K562 (cell line): ENCODE data around the gene PPDPF.

Experiments used
- CEBPB ChIP-seq: fragments of 450-650 bp; IDR thresholded peaks from 2 replicates; pipeline ENCODE4 v1.6.1; 2016; ENCODE audit warnings: missing genetic modification characterization, missing compliant biosample characterization
- CHD2 ChIP-seq: IDR thresholded peaks from 2 replicates; pipeline ENCODE4 v1.6.1; 2011; ENCODE audit warnings: low read depth, low read length
- GATAD2B ChIP-seq: fragments of 450-650 bp; IDR thresholded peaks from 2 replicates; pipeline ENCODE4 v1.6.1; 2017; ENCODE audit warnings: mild to moderate bottlenecking, borderline replicate concordance
- NELFE ChIP-seq: IDR thresholded peaks from 2 replicates; pipeline ENCODE4 v1.6.1; 2011; ENCODE audit warnings: mild to moderate bottlenecking; ENCODE audit not compliant: insufficient read depth, insufficient read length
- NR1H2 ChIP-seq: sonication (generic); formaldehyde crosslinking; IDR thresholded peaks from 2 replicates; pipeline ENCODE4 v1.4.0; 2020; ENCODE audit warnings: mild to moderate bottlenecking, missing genetic modification reagents
- SIN3A ChIP-seq, 2 experiments: fragments of 150-350 bp in 1 of 2; IDR thresholded peaks; 2 replicates each; pipeline ENCODE4 v1.6.1; 2011 to 2016; ENCODE audit warnings: borderline replicate concordance in 2 of 2, low read depth in 2 of 2, low read length in 2 of 2, mild to moderate bottlenecking in 2 of 2, moderate library complexity in 2 of 2; ENCODE audit not compliant: control insufficient read depth in 1 of 2
- ZBTB1 ChIP-seq: sonication (generic); formaldehyde crosslinking; IDR thresholded peaks from 2 replicates; pipeline ENCODE4 v1.8.1; 2023; ENCODE audit warnings: missing genetic modification reagents, low read depth, mild to moderate bottlenecking, borderline replicate concordance
- ZNF324 ChIP-seq: fragments of 250-450 bp; sonication (Bioruptor Pico); IDR thresholded peaks from 2 replicates; pipeline ENCODE4 v1.4.0; 2020; ENCODE audit warnings: mild to moderate bottlenecking
- TF ChIP-seq, protein P1 (sequence below), 2 experiments: fragments of 450-650 bp; IDR thresholded peaks; 2 replicates each; pipeline ENCODE4 v1.6.1; 2016
- TF ChIP-seq, protein P2 (sequence below): sonication (generic); formaldehyde crosslinking; IDR thresholded peaks from 2 replicates; pipeline ENCODE4 v1.8.1; 2023; ENCODE audit warnings: mild to moderate bottlenecking, missing genetic modification reagents, moderate library complexity
- TF ChIP-seq, protein P3 (sequence below): sonication (generic); formaldehyde crosslinking; IDR thresholded peaks from 2 replicates; pipeline ENCODE4 v1.8.0; 2023; ENCODE audit warnings: mild to moderate bottlenecking, missing genetic modification reagents
- TF ChIP-seq, protein P4 (sequence below): sonication (generic); formaldehyde crosslinking; IDR thresholded peaks from 2 replicates; pipeline ENCODE4 v1.9.0; 2022; ENCODE audit warnings: mild to moderate bottlenecking, missing genetic modification reagents
- TF ChIP-seq, protein P5 (sequence below), 3 experiments: IDR thresholded peaks in 2 of 3; conservative IDR thresholded peaks in 1 of 3; 2 replicates each; pipeline ENCODE4 v1.5.1; 2011 to 2012; ENCODE audit warnings: low read length in 3 of 3, mild to moderate bottlenecking in 3 of 3, control low read depth in 2 of 3, improper control_type of control experiment in 1 of 3, inconsistent platforms in 1 of 3, low read depth in 1 of 3, mixed read lengths in 1 of 3, moderate library complexity in 1 of 3; ENCODE audit not compliant: insufficient read depth in 2 of 3

DNA sequence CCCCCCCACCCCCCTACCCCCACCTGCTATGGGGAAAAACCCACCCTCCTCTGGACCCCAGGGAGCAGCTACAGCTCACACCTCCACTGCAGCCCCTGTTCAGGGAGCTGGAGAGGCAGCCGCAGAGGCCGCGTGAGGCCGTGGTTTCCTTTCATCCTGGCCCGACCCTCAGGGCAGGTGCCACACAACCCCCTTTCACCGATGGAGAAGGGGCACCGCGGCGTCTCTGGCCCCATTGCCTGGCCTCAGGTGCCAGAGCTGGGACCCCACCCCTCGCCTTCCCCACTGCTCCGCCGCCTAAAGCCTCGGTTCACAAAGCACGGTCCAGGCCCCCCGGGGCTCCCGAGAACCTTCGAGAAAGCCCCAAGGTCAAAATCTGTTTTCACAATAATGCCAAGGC is 36.3 kb upstream of the PPDPF start:
- TF ChIP-seq, protein P1, sequence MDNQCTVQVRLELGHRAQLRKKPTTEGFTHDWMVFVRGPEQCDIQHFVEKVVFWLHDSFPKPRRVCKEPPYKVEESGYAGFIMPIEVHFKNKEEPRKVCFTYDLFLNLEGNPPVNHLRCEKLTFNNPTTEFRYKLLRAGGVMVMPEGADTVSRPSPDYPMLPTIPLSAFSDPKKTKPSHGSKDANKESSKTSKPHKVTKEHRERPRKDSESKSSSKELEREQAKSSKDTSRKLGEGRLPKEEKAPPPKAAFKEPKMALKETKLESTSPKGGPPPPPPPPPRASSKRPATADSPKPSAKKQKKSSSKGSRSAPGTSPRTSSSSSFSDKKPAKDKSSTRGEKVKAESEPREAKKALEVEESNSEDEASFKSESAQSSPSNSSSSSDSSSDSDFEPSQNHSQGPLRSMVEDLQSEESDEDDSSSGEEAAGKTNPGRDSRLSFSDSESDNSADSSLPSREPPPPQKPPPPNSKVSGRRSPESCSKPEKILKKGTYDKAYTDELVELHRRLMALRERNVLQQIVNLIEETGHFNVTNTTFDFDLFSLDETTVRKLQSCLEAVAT (IDR thresholded peaks at IDR 0.05): no peak
- TF ChIP-seq NELFE: no peak
- TF ChIP-seq CEBPB (tag): no peak
- TF ChIP-seq GATAD2B: no peak
- TF ChIP-seq ZNF324 (CRISPR knock-in tag): no peak
- TF ChIP-seq SIN3A (IDR thresholded peaks at IDR 0.05; ENCODE audit: borderline replicate concordance in 2 of 2, control insufficient read depth in 1 of 2, low read depth in 2 of 2, low read length in 2 of 2): no peak
- no peak for TF ChIP-seq CHD2
- TF ChIP-seq, protein P2, sequence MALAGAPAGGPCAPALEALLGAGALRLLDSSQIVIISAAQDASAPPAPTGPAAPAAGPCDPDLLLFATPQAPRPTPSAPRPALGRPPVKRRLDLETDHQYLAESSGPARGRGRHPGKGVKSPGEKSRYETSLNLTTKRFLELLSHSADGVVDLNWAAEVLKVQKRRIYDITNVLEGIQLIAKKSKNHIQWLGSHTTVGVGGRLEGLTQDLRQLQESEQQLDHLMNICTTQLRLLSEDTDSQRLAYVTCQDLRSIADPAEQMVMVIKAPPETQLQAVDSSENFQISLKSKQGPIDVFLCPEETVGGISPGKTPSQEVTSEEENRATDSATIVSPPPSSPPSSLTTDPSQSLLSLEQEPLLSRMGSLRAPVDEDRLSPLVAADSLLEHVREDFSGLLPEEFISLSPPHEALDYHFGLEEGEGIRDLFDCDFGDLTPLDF (CRISPR knock-in tag): no peak
- TF ChIP-seq, protein P3, sequence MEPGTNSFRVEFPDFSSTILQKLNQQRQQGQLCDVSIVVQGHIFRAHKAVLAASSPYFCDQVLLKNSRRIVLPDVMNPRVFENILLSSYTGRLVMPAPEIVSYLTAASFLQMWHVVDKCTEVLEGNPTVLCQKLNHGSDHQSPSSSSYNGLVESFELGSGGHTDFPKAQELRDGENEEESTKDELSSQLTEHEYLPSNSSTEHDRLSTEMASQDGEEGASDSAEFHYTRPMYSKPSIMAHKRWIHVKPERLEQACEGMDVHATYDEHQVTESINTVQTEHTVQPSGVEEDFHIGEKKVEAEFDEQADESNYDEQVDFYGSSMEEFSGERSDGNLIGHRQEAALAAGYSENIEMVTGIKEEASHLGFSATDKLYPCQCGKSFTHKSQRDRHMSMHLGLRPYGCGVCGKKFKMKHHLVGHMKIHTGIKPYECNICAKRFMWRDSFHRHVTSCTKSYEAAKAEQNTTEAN (CRISPR knock-in tag): no peak
- TF ChIP-seq ZBTB1 (CRISPR knock-in tag): no peak
- no peak for TF ChIP-seq NR1H2 (CRISPR knock-in tag)
- TF ChIP-seq, protein P4, sequence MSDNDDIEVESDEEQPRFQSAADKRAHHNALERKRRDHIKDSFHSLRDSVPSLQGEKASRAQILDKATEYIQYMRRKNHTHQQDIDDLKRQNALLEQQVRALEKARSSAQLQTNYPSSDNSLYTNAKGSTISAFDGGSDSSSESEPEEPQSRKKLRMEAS (CRISPR knock-in tag): no peak
- TF ChIP-seq, protein P5, sequence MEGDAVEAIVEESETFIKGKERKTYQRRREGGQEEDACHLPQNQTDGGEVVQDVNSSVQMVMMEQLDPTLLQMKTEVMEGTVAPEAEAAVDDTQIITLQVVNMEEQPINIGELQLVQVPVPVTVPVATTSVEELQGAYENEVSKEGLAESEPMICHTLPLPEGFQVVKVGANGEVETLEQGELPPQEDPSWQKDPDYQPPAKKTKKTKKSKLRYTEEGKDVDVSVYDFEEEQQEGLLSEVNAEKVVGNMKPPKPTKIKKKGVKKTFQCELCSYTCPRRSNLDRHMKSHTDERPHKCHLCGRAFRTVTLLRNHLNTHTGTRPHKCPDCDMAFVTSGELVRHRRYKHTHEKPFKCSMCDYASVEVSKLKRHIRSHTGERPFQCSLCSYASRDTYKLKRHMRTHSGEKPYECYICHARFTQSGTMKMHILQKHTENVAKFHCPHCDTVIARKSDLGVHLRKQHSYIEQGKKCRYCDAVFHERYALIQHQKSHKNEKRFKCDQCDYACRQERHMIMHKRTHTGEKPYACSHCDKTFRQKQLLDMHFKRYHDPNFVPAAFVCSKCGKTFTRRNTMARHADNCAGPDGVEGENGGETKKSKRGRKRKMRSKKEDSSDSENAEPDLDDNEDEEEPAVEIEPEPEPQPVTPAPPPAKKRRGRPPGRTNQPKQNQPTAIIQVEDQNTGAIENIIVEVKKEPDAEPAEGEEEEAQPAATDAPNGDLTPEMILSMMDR (IDR thresholded peaks at IDR 0.05 in 2 of 3, conservative IDR thresholded peaks at IDR 0.05 in 1 of 3; ENCODE audit: insufficient read depth in 2 of 3, low read depth in 1 of 3, low read length in 3 of 3): no peak
